ENCODE measurements around the gene KIAA0930. TPM values are rescaled to one million over a fixed set of nuclear protein-coding genes. Genes with fewer than 3 reads are reported as not detected.

Gene KIAA0930
- total RNA-seq, 3 donors from 2014 or later, result 29.4 to 45.3 (median 35.1) TPM

- Histone ChIP-seq H3K9me3 (no peaks in the 10 kb centered on the region), H3K27me3 (no peaks in the 10 kb centered on the region), H3K27ac (peak overlapping the region; percentile 30 to 68), H3K4me3 (peak overlapping the region; percentile 43 to 74 (median 59)), H3K36me3 (no peaks in the 10 kb centered on the region), H3K4me1 (peaks cover 0 to 7% of the 10 kb centered on the region in 2 donors)
- intact Hi-C loops (cut with DNase I; ENCODE audit: low total_unique reads), result loop anchor here (1.0 to 5.0 kb wide), 2 partner anchors 39 to 163 kb away; no protein-coding TSS in a partner anchor
- TF ChIP-seq POLR2A (IDR thresholded peaks at IDR 0.05) (no peak), POLR2AphosphoS5 (IDR thresholded peaks at IDR 0.05) (peak in 2 of 3 donors; percentile 9 to 62)
- TF ChIP-seq, protein P1, sequence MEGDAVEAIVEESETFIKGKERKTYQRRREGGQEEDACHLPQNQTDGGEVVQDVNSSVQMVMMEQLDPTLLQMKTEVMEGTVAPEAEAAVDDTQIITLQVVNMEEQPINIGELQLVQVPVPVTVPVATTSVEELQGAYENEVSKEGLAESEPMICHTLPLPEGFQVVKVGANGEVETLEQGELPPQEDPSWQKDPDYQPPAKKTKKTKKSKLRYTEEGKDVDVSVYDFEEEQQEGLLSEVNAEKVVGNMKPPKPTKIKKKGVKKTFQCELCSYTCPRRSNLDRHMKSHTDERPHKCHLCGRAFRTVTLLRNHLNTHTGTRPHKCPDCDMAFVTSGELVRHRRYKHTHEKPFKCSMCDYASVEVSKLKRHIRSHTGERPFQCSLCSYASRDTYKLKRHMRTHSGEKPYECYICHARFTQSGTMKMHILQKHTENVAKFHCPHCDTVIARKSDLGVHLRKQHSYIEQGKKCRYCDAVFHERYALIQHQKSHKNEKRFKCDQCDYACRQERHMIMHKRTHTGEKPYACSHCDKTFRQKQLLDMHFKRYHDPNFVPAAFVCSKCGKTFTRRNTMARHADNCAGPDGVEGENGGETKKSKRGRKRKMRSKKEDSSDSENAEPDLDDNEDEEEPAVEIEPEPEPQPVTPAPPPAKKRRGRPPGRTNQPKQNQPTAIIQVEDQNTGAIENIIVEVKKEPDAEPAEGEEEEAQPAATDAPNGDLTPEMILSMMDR (IDR thresholded peaks at IDR 0.05), result peak; percentile 67 to 91 (median 81)
- DNase-seq (ENCODE audit: low spot score in 2 of 2), result peak; percentile 71 to 81
Observed at GRCh38 chr22:45268958-45269844, 28.5 kb upstream of the KIAA0930 start.

DNA sequence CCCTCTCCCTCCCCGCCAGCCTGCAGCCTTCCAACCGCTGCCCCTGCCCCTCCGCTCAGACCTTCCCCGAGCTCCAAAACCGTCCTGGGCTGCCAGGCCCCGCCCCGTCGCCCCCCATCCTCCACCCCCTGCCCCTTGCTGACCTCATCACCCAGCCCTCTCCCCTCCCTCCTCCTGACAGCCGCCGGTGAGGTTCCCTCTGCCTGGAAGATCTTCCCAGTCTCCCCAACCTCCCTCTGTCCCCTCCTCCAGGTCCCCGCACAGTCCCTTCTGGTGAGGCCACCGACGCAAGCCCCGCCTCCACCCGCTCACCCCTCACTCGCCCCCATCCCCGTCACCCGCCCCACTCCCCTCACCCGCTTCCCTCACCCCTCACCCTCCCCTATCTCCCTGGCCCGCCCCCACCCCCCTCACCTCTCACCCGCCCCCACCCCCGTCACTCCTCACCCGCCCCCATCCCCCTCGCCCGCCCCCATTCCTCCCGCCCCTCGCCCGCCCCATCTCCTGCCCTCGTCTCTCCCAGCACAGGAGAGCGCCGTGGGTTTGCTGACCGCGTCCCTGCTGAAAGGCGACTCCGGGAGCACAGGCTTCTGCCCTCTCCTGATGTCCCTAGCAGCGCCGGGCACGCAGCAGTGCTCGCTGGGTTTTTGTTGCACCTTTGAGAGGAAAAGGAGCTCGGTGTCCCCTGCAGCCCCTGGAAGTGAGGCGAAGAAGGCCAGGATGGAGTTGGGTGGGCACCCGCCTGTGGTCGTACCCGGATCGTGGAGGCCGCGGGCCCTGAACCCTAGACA is 27.7 kb upstream of the KIAA0930 start:
- Histone ChIP-seq H3K9me3 (no peaks in the 10 kb centered on the region), H3K27me3 (no peaks in the 10 kb centered on the region), H3K4me1 (peaks cover 0 to 7% of the 10 kb centered on the region in 2 donors), H3K27ac (peak overlapping the region in 1 of 2 donors; percentile 60), H3K4me3 (peak overlapping the region; percentile 43 to 74 (median 59)), H3K36me3 (no peaks in the 10 kb centered on the region)
- TF ChIP-seq, protein P1 (IDR thresholded peaks at IDR 0.05), result no peak
- TF ChIP-seq POLR2AphosphoS5 (IDR thresholded peaks at IDR 0.05) (no peak), POLR2A (IDR thresholded peaks at IDR 0.05) (no peak)
- intact Hi-C loops (cut with DNase I; ENCODE audit: low total_unique reads), result loop anchor here (5.0 kb wide), 1 partner anchor 164 kb away; no protein-coding TSS in a partner anchor
- DNase-seq (ENCODE audit: low spot score in 2 of 2), result no peak

GRCh38 chr22:45265535-45265934 is 24.8 kb upstream of the KIAA0930 start:
- intact Hi-C loops (cut with DNase I; ENCODE audit: low total_unique reads), result loop anchor here (5.0 kb wide), 1 partner anchor 167 kb away; no protein-coding TSS in a partner anchor
- Histone ChIP-seq H3K4me1 (peaks cover 0 to 7% of the 10 kb centered on the region in 2 donors), H3K4me3 (no peak overlapping the region), H3K27me3 (no peaks in the 10 kb centered on the region), H3K9me3 (no peaks in the 10 kb centered on the region), H3K27ac (no peak overlapping the region), H3K36me3 (no peaks in the 10 kb centered on the region)
- no peak for DNase-seq (ENCODE audit: low spot score in 2 of 2)
- TF ChIP-seq, protein P1 (IDR thresholded peaks at IDR 0.05), result no peak
- no peak for TF ChIP-seq POLR2A (IDR thresholded peaks at IDR 0.05)
- TF ChIP-seq POLR2AphosphoS5 (IDR thresholded peaks at IDR 0.05), result no peak

DNA sequence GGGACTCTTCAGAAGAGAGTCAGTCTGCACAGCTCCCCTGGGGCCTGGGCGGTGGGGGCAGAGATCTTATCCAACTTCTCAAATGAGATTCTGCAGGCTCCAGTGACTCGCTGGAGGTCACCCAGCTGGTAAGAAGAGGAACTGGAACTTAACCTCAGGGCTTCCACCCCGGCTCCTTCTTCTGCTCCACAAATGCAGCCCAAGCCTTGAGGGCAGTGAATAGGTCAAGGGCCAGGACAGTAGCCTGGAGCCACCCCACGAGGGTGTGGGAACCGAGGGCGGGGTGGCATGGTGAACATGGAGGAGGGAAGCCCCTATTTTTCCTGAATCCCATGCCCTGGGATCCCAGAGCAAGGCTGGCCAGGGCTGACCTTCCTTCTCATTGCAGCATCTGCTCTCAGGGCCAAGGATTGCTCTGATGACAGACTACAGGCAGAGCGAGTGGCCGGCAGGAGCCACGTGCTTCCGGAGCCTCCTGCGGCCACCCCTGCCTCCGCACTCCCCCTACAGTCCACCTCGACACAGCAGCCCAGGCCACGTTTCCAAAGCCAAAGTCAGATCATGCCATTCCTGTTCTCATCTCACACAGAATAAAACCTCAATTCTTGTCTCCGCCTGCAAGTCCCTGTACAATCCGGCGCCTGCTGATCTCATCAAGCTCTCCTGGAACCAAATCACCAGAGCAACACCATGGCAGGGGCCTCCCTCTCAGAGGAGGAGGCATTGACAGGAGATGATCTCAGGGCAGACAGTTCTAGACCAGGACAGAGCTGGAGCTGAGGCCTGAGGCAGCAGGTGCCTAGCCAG is 23.0 kb upstream of the KIAA0930 start:
- no peaks in the 10 kb centered on the region for H3K36me3 ChIP-seq
- peak overlapping the region; percentile 25 to 58 for H3K27ac ChIP-seq
- H3K27me3 ChIP-seq, result no peaks in the 10 kb centered on the region
- no peak overlapping the region for H3K4me3 ChIP-seq
- H3K4me1 ChIP-seq, result no peaks in the 10 kb centered on the region
- intact Hi-C loops (cut with DNase I; ENCODE audit: low total_unique reads), result no loop called here
- peak; percentile 64 to 66 for DNase-seq (ENCODE audit: low spot score in 2 of 2)
- H3K9me3 ChIP-seq, result no peaks in the 10 kb centered on the region
- TF ChIP-seq, protein P1 (IDR thresholded peaks at IDR 0.05), result peak; percentile 36 to 68 (median 59)
- TF ChIP-seq POLR2AphosphoS5 (IDR thresholded peaks at IDR 0.05), result peak; percentile 32 to 65 (median 49)
- TF ChIP-seq POLR2A (IDR thresholded peaks at IDR 0.05), result no peak

Data from breast epithelium (tissue), 4 donors.